GM13976 (cell line): ENCODE measurements around the gene ERAS.
"Not testable (repeated sequence)": the region's sequence is repeated elsewhere in the genome, so short reads cannot be mapped to it uniquely, and the experiment has no call there.

Experiments
- DNase-seq: peaks from one replicate; pipeline ENCODE4 v3.0.0; 2012; ENCODE audit warnings: low spot score
- in situ Hi-C: fragments of 300-500 bp; cut with MboI; formaldehyde crosslinking; loops from one replicate; pipeline ENCODE4 v1.12.0; 2022; ENCODE audit warnings: low sequenced_read_pairs, mixed read lengths, inconsistent platforms; ENCODE audit not compliant: unreplicated experiment
- TF ChIP-seq, protein P1 (sequence below): IDR thresholded peaks from 2 replicates; pipeline ENCODE4 v1.5.1; 2012; ENCODE audit warnings: borderline replicate concordance, mild to moderate bottlenecking; ENCODE audit not compliant: insufficient read depth; ENCODE audit errors: extremely low read depth, missing control alignments, control extremely low read depth

The ERAS gene

GRCh38 chrX:48818866-48819265 lies 7.4 kb upstream of the ERAS start:
- TF ChIP-seq, protein P1, sequence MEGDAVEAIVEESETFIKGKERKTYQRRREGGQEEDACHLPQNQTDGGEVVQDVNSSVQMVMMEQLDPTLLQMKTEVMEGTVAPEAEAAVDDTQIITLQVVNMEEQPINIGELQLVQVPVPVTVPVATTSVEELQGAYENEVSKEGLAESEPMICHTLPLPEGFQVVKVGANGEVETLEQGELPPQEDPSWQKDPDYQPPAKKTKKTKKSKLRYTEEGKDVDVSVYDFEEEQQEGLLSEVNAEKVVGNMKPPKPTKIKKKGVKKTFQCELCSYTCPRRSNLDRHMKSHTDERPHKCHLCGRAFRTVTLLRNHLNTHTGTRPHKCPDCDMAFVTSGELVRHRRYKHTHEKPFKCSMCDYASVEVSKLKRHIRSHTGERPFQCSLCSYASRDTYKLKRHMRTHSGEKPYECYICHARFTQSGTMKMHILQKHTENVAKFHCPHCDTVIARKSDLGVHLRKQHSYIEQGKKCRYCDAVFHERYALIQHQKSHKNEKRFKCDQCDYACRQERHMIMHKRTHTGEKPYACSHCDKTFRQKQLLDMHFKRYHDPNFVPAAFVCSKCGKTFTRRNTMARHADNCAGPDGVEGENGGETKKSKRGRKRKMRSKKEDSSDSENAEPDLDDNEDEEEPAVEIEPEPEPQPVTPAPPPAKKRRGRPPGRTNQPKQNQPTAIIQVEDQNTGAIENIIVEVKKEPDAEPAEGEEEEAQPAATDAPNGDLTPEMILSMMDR, result no peak
- in situ Hi-C loops, result no loop called here

DNA sequence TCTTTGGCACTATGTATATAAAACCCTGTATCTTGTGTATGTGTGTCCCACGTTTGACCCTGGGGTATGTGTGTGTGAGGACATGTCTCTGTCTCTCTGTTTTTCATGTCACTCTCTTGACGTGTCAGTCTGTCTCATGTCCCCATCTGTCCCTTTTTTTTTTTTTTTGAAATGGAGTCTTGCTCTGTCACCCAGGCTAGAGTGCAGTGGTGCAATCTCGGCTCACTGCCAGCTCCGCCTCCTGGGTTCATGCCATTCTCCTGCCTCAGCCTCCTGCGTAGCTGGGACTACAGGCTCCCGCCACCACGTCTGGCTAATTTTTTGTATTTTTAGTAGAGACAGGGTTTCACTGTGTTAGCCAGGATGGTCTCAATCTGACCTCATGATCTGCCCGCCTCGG lies 6.9 kb upstream of the ERAS start:
- DNase-seq, in situ Hi-C loops: not testable (repeated sequence)

More at GRCh38 chrX:48818866-48819265, 7.4 kb upstream of the ERAS start:
- DNase-seq, result no peak

DNA sequence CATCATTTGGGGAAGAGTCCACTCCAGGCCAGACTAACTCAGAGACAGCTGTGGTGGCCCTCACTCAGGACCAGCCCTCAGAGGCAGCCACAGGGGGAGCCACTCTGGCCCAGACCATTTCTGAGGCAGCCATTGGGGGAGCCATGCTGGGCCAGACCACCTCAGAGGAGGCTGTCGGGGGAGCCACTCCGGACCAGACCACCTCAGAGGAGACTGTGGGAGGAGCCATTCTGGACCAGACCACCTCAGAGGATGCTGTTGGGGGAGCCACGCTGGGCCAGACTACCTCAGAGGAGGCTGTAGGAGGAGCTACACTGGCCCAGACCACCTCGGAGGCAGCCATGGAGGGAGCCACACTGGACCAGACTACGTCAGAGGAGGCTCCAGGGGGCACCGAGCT lies 3.3 kb upstream of the ERAS start:
- in situ Hi-C loops, result no loop called here
- TF ChIP-seq, protein P1, result no peak
- no peak for DNase-seq

GRCh38 chrX:48824066-48824465 lies 2.2 kb upstream of the ERAS start:
- DNase-seq, result no peak
- TF ChIP-seq, protein P1, result no peak
- in situ Hi-C loops, result no loop called here

- TF ChIP-seq, protein P1, result no peak
- in situ Hi-C loops, result no loop called here
- no peak for DNase-seq
Observed at GRCh38 chrX:48826876-48827653, 752 bp downstream of the ERAS start.

GRCh38 chrX:48827654-48827968 lies 1.3 kb downstream of the ERAS start:
- no peak for DNase-seq
- TF ChIP-seq, protein P1, result no peak
- in situ Hi-C loops, result no loop called here

- TF ChIP-seq, protein P1, result no peak
- in situ Hi-C loops, result no loop called here
Observed at GRCh38 chrX:48829016-48829735, 2.9 kb downstream of the ERAS start.

More at GRCh38 chrX:48829016-48829735, 2.9 kb downstream of the ERAS start:
- DNase-seq, result no peak
